Measurements from ENCODE around the gene PSTPIP1.

The PSTPIP1 gene

GRCh38 chr15:77042955-77043920 is 48.3 kb downstream of the PSTPIP1 start:
- DNase-seq (ENCODE audit: low read depth in 2 of 2), result no peak

GRCh38 chr15:77044228-77045042 is 49.5 kb downstream of the PSTPIP1 start:
- no peak for DNase-seq (ENCODE audit: low read depth in 2 of 2)

DNA sequence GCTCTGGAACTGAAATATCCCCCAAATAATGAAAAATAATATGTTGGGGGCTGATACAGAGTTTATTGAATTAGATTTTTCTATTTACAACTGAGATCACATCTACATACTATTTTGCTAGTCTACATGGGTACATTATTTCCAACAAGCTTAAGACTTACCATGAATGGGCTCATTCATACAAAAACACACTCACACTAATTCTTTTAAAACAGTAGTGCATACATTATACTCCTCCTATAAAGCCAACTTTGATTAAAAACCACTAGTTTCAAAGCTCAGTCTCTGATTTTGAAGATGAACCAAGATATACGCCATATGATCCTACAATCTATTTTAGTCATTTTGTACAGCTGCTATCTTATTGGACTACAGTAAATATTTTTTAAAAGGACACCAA is 51.1 kb downstream of the PSTPIP1 start:
- no peak for DNase-seq (ENCODE audit: low read depth in 2 of 2)

DNA sequence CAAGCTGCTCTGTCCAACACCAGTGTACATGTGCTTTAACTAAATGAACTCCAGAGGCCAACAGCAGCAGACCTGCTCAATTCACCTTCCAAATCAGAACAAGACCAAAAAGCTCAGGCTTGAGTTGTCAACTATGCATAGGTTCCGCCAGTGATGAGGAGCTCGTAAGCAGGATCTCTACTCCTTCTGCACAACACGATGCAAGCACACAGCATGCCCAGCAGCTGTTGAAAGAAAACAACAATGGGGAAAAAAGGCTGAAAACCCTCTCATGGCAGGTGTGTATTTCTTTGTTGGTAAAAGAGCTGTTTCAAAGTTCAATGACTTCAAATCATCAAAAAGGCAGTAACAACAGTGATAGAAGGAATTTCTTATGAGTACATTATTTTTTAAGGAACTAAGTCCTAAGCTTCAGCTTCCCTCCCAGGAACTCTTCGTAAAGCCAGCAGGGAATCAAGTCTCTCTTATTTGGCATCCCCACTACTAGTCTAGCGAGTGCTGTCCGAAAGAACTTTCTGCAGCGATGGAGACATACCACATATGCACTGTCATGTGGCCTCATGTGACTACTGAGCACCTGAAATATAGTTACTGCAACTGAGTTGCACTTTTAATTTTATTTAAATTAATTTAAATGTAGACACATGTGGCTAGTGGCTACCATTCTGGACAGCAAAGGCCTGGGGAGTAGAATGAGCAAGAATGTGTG is 51.9 kb downstream of the PSTPIP1 start:
- DNase-seq (ENCODE audit: low read depth in 2 of 2), result no peak

DNA sequence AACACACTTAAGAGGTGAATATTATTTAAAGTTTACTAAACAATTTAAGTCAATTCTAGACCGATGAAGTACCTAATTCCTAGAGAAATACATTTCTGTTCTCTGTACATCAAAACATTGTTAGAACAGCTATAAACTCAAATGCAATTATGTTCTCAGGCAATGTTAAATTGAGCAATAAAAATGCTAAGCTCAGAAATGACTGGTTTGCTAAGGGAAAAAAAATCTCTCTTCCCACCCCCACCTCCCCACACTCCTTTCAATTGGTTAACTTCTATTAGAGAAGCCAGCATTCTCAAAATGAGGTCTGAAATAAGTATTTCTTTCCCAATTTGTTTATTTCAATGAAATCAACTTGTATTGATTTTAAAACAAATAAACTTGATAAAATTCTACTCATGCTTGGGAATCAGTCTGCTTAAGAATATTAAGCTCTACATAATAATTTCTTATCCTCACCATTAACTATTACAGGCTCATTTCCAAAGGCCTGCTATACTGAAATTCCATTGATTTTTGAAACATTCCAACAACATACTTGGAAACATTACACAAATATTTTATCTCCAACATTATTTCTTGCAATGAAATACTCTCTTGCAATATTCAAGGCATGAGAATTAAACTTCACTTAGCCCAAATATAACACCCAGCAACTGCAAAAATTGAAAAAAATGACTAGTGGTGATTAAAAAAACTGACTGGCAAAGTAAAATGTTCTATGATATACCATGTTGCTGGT is 53.4 kb downstream of the PSTPIP1 start:
- no peak for DNase-seq (ENCODE audit: low read depth in 2 of 2)

- DNase-seq (ENCODE audit: low read depth in 2 of 2), result no peak
Observed at GRCh38 chr15:77052556-77052955, 57.6 kb downstream of the PSTPIP1 start.

GRCh38 chr15:77053709-77054108 is 58.8 kb downstream of the PSTPIP1 start:
- DNase-seq (ENCODE audit: low read depth in 2 of 2), result no peak

- DNase-seq (ENCODE audit: low read depth in 2 of 2), result no peak
Observed at GRCh38 chr15:77057072-77057471, 62.1 kb downstream of the PSTPIP1 start.

DNA sequence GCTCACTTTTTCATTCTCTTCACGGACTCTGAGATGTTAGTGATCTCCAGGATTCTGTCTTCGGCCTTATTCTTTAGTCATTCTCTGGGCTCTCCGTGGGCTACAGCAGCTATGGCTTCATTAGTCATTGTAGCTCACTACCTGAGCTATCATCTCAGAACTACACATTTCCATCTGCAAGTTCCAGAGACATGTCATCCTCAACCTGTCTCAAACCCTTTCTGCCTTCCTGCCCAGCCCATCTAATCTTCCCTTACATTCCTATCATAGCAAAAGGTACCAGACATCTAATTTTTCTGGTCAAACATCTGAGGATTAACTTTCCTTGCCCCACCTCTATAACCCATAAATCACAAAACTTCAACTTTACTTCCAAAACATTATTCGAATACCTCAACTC is 62.8 kb downstream of the PSTPIP1 start:
- DNase-seq (ENCODE audit: low read depth in 2 of 2), result no peak

GRCh38 chr15:77058468-77058867 is 63.5 kb downstream of the PSTPIP1 start:
- no peak for DNase-seq (ENCODE audit: low read depth in 2 of 2)

DNA sequence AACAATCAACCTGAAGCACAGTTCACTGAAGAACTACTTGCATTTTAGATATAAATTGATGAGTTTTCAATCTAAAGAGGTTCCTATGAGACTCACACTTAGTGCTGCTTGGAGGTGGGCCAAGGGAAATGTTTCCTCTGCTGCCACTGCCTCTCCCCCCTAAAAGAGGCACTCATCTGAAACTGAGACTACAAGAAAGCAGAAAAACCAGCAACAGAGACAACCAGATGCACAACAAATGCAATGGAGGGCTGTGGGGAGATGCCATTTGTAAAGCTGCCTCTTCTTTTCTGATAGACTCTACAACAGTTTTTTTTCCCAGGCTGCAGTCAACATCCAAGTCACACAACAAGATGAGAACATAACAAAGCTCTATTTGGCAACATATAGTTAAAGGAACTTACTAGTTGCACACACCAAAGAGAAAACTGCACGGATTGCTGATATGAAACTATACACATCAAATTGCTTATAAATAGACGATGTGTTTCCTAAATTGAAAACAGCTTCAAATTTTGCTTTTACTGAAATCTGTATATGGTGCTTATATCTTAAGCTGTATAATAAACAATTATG is 64.9 kb downstream of the PSTPIP1 start:
- no peak for DNase-seq (ENCODE audit: low read depth in 2 of 2)

DNA sequence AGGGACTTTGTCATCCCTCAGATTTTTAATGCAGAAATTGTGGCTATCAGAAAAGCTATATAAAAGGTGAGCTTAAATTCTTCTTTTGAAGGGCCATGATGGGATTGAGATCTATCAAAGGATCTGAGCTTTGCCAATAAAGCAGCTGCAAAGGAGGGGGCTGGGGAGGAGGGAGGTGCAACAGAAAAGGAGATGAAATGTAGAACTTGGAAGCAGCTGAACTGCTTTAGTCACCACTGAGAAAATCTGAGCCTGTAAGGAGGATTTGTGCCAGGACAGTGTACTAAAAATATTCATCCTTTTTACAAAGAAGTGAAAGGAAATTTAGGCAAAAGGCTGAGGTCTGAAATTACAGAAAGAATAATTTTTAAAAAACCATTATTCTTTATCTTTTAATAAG is 65.6 kb downstream of the PSTPIP1 start:
- DNase-seq (ENCODE audit: low read depth in 2 of 2), result no peak

DNA sequence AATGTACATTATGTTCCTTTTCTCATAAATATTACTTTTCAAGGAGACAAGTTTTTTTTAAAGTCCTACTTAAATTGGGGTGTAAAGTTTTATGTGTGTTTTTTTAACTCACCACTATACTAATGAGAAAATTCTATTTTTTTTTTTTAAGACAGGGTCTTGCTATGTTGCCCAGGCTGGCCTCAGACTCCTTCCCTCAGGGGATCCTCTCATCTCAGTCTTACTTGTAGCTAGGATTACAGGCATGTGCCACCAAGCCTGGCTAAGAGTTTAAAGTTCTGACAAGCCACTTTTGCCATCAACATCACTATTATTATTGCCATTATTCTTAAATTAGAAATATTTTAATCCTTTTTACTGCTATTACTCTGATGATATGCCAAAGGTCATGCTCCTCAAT is 68.3 kb downstream of the PSTPIP1 start:
- DNase-seq (ENCODE audit: low read depth in 2 of 2), result no peak

GRCh38 chr15:77064063-77064462 is 69.1 kb downstream of the PSTPIP1 start:
- no peak for DNase-seq (ENCODE audit: low read depth in 2 of 2)

GRCh38 chr15:77064539-77065308 is 69.8 kb downstream of the PSTPIP1 start:
- DNase-seq (ENCODE audit: low read depth in 2 of 2), result no peak

DNA sequence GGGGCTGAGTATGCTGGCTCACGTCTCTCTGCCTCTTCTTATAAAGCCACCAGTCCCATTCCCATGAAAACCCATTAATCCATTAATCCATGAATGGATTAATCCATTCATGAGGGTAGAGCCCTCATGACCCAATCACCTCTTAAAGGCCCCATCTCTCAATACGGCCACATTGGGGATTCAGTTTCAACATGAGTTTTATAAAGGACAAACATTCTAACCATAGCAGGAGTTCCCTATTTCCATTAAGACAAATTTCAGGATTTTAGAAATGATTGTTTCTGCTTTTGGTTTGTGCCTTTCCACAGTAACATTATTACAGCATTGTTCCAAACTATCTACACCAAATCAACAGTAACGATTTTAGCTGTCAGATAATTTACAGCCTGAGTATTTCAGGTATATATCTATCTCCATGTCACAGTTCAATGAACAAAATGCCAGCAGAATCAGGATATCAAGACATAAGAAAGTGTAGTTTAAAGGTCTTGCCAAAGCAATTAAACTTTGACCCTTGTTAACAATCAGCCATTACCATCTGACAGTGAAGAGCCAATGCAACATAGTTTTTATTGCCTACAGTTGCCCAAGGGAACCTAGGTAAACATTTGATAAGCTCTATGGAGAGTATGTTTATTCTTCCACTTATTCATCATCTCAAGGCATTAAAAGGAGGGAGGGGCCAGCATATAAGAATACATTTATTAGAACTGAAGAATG is 72.2 kb downstream of the PSTPIP1 start:
- DNase-seq (ENCODE audit: low read depth in 2 of 2), result no peak

DNA sequence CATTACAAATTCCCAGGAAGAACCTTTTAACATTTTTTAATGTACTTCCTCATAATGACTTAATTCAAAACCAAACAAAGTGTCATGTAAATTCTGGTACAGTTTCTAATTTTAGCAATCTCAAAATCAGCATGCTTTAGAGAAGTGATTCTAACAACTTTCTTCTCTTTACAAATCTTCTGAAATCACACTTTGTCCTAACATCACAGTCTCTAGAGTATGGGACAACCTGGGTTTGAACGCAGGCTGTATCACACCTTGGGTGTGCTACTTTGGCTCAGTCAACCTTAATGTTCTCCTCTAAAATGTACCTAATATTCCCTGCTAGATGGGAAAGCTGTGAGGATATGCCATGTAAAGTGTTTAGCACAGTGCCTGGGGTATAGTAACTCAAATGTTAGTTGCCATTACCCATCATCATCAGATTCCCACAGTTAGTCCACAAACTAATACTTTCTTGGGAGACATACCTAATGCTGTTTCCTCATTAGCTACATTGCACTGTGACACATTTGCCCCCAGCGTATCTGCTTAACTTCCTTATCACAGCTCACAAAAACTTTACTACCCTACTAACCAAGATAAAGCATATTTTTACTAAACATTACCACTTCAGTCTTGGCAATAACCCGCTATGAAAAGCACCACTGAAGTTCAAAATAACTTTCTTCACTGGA is 72.9 kb downstream of the PSTPIP1 start:
- DNase-seq (ENCODE audit: low read depth in 2 of 2), result no peak

DNA sequence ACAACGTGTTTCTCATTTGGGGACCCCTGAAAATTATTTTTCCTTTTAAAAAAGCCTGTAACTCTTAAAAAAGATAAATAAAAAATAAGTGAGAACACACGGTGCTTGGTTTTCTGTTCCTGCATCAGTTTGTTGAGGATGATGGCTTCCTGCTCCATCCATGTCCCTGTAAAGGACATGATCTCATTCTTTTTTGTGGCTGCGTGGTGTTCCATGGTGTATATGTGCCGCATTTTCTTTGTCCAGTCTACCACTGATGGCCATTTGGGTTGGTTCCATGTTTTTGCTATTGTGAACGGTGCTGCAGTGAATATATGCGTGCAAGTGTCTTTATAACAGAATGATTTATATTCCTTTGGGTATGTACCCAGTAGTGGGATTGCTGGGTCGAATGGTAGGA is 73.7 kb downstream of the PSTPIP1 start:
- DNase-seq (ENCODE audit: low read depth in 2 of 2), result no peak

GRCh38 chr15:77069521-77070121 is 74.7 kb downstream of the PSTPIP1 start:
- DNase-seq (ENCODE audit: low read depth in 2 of 2), result no peak
